Measurements from ENCODE around the gene LDAH.
"Not testable (repeated sequence)": the region's sequence is repeated elsewhere in the genome, so short reads cannot be mapped to it uniquely, and the experiment has no call there.

The LDAH gene

GRCh38 chr2:20822535-20823490 is at the start of gene LDAH:
Gene LDAH (minus strand): TSS chr2:20823101. CDS start chr2:20801463, 21,638 bp downstream.
- DNase-seq = peak; percentile 89

DNA sequence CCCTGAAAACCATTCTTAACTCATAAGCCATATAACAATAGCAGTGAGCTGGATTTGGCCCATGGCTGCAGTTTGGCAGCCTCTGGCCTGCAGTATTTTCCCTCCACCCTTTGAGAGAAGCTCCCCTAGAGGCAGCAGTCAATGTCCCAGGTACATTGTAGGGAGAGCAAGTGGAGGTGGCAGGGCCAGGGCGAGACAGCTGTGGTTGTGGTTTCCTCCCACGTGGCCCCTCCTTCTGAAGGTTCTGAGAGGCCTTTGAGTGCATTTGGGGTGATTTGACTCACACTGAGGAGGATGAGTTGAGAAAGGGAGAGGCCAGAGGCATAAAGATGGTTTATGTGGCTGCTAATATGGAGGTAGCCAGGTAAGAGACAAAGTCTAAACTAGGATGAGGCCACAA is 45.5 kb upstream of the LDAH start:
- peak; percentile 82 for DNase-seq

GRCh38 chr2:20862850-20863249 is 39.9 kb upstream of the LDAH start:
- no peak for DNase-seq

DNA sequence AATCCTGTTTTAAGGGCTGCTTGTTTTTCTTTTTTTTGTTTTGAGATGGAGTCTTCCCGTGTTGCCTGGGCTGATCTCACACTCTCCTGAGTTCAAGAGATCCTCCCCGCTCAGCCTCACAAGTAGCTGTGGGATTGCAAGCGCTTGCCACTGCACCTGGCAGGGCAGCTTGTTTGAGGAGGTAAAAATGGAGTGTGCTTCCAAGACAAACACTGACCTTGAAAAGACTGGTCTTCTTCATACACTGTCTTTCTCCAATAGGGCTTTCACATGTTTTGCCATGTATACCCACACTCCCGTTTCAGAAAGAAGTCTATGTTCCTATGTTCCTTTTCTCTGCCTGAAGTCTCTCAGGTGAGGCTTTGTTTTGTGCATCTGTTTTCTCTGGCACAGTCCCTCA is 32.6 kb upstream of the LDAH start:
- no peak for DNase-seq

DNA sequence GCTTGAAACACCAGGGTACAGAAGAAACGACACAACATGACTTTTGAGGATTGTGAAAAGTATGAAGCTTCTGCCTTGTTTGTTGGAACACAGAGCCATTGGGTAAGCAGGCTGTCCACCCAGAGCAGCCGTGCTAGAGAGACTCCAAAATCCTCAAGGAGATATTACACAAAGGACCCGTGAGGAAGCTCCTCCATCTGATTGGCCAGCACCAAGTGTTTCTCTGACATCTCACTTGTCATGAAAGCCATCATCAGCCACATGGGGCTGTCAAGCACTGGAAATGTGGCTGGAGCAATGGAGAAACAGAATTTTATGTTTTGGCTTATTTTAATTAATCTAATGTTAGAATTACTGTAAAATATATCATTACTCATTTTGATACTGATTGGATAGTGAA is 29.8 kb upstream of the LDAH start:
- no peak for DNase-seq

- no peak for DNase-seq
These were observed 29.2 kb upstream of the LDAH start for GRCh38 chr2:20852139-20852538.

GRCh38 chr2:20844246-20844645 is 21.3 kb upstream of the LDAH start:
- DNase-seq = no peak

DNA sequence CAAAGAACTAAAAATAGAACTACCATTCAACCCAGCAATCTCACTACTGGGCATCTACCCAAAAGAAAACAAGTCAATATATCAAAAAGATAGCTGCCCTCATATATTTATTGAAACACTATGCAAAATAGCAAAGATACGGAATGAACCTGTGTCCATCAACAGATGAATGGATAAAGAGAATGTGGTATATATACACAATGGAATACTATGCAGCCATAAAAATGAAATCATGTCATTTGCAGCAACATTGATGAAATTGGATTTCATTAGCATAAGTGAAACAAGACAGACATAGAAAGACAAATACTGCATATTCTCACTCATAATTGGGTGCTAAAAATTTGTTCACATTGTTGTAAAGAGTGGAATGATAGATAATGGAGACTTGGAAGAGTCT is 16.2 kb upstream of the LDAH start:
- no peak for DNase-seq

GRCh38 chr2:20838016-20838415 is 15.1 kb upstream of the LDAH start:
- no peak for DNase-seq

- no peak for DNase-seq
These were observed 13.6 kb upstream of the LDAH start for GRCh38 chr2:20836521-20836920.

- DNase-seq = no peak
These were observed 11.4 kb upstream of the LDAH start for GRCh38 chr2:20834331-20834730.

DNA sequence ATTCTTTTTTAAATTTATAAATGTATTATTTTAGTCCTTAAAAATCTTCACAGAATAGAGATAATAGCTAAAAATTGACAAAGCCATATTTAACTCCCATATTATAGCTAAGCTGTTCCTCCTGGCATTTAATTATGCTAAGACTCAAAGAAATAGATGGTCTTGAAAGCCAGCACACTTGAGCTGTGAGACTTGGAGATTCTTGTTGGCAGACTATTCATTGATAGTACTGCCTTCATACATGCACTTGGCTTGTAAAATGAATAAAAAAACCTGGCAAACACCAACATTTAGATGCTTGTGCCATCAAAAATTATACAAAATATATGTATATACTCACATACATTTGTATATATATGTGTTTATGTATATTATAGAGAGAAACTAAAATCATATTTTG is 9.7 kb upstream of the LDAH start:
- DNase-seq = no peak

DNA sequence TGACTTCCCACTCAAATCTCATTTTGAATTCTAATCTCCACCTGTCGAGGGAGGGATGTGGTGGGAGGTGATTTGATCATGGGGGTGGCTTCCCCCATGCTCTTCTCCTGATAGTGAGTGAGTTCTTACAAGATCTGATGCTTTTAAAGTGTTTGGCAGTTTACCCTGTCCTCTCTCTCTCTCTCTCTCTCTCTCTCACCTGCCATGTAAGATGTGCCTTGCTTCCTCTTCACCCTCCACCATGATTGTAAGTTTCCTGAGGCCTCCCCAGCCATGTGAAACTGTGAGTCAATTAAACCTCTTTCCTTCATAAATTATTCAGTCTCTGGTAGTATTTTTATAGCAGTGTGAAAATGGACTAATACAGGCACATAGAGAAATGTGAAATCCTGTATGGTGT is 7.0 kb upstream of the LDAH start:
- DNase-seq = no peak

GRCh38 chr2:20823917-20824316 is 1.0 kb upstream of the LDAH start:
- no peak for DNase-seq

DNA sequence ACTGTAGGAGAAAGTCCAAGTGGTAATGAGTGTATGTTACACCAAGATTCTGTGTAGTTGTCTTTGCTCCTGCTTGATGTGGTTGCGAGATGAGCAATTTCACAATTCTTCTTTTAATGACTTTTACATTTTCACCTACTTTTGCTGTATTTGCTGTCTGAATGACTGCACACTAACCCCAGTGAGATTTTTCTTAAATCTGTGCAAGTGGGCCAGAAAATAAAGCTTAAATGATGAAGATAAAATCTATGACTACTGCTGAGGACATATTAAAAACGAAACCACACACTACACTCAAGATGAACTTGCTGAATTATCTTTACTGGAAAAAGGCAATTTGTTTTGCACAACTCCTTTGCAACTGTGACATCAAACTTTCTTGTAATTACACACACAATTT is 4.1 kb downstream of the LDAH start:
- peak; percentile 2 for DNase-seq

GRCh38 chr2:20815216-20815615 is 7.7 kb downstream of the LDAH start:
- DNase-seq = no peak

- DNase-seq = no peak
These were observed 10.1 kb downstream of the LDAH start for GRCh38 chr2:20812779-20813178.

- no peak for DNase-seq
These were observed 16.6 kb downstream of the LDAH start for GRCh38 chr2:20806286-20806685.

DNA sequence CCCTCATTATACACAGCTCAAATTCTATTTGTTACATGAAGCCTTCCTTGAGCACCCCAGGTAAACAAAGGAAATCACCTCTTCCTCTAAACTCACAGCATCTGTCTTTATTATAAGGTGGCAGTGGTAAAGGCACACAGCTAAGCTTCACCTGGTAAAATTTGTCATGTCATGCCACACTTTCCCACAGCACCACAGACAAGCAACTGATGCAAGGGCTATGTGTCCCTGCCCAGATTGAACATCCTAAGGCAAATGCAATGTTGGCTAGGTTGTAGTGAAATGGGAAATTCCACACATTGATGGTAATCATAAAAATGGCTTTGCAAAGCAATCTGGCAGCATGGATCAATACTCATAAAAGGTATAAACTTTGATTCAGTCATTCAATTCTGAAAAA is 18.9 kb downstream of the LDAH start:
- DNase-seq = no peak

DNA sequence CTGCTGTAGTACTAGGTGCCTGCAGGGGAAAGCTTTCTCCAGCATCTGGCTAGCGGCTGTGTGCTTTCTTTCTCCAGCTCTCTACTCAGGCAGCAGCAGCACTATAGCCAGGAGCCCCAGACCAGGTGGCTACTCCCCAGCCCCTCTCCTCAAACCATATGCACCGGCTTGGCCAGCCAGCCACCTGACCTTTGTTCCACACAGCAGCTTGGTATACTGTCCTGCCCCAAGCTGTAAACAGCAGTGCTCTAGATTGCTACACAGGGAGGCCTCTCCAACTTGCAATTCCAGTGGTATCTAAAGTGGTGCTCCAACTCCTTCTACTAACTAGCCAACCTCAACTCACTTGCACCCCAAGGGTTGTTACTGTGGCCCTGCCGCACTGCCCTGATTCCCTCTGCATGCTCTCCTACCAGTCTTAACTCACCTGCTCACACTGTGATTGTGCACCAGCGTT is 19.6 kb downstream of the LDAH start:
- no peak for DNase-seq

- DNase-seq = no peak
These were observed 25.8 kb downstream of the LDAH start for GRCh38 chr2:20797096-20797495.

- DNase-seq = no peak
These were observed 26.5 kb downstream of the LDAH start for GRCh38 chr2:20796374-20796791.

- DNase-seq = not testable (repeated sequence)
These were observed 29.0 kb downstream of the LDAH start for GRCh38 chr2:20793944-20794343.

GRCh38 chr2:20781656-20782265 is 41.1 kb downstream of the LDAH start:
- DNase-seq = peak; percentile 15
